Measurements from ENCODE around the gene CD80.

Gene CD80

DNA sequence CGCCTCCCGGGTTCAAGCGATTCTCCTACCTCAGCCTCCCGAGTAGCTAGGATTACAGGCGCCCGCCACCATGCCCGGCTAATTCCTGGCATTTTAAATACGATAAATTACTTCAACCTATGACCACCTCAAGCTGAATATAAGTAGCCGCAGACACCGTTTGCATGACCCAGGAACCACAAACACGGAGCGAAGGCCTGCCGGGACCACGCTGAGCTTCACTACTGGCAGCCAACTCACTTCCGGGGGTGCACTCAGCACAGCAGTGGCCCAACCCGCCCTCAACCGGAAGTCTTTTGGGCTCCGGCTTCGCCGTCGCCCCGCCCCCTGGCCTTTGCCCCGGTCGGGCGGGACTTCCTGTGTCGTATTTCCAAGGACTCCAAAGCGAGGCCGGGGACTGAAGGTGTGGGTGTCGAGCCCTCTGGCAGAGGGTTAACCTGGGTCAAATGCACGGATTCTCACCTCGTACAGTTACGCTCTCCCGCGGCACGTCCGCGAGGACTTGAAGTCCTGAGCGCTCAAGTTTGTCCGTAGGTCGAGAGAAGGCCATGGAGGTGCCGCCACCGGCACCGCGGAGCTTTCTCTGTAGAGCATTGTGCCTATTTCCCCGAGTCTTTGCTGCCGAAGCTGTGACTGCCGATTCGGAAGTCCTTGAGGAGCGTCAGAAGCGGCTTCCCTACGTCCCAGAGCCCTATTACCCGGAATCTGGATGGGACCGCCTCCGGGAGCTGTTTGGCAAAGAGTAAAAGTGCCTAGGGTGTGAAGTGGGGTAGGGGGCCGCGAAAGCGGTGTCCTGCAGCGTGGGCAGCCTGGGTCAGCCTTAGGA, 61.0 kb downstream of the CD80 start, which contains the start of gene TIMMDC1:
Gene TIMMDC1, plus strand, starts transcription at position 362 of the 826 bp plus-strand sequence. Its CDS starts 187 bp downstream, at position 549.
- DNase-seq (ENCODE audit: low spot score): peak; percentile 96

DNA sequence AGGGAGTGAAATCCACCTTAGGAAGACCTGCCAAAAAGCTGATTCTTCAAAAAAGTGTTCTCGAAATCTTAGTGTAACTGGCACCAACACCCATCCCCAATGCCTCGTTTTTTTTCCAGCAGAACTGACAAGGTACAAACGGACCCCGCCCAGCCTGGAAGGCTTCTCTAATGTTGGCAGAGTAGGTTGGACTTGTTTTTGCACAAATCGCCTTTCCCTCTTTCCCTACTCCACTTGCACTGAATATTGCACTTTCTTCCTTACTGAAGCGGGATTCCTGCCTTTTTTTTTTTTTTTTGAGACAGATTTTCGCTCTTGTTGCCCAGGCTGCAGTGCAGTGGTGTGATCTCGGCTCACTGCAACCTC, 61.6 kb downstream of the CD80 start:
- peak; percentile 17 for DNase-seq (ENCODE audit: low spot score)

DNA sequence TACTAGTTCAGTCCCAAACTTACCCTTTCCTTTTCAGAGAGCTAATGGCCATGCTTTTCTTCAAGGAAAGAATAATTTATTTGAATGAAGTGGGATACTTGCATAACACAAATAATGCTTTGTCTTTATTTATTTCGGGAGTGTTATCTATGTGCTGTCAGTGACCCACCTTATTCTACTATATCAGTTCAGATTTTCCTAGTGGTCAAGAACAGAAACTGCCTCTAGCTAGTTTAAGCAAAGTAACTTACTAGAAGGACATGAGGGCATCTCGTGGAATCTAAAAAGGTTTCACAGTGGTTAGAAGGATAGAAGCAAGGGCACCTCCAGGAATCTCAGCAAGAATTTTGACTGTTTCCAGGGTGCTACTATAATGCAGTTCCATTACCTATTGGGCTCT, 64.8 kb downstream of the CD80 start:
- no peak for DNase-seq (ENCODE audit: low spot score)

DNA sequence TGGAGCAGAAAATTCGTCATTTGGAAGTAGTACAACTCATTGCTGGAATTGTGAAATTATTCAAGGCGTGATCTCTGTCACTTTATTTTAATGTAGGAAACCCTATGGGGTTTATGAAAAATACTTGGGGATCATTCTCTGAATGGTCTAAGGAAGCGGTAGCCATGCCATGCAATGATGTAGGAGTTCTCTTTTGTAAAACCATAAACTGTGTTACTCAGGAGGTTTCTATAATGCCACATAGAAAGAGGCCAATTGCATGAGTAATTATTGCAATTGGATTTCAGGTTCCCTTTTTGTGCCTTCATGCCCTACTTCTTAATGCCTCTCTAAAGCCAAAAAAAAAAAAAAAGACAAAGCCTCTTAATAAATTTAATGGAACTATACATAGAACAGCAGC, 66.6 kb downstream of the CD80 start:
- no peak for DNase-seq (ENCODE audit: low spot score)

- no peak for DNase-seq (ENCODE audit: low spot score)
Observed at GRCh38 chr3:119492128-119492527, 67.3 kb downstream of the CD80 start.

GRCh38 chr3:119490153-119490552, 69.3 kb downstream of the CD80 start:
- DNase-seq (ENCODE audit: low spot score): no peak

DNA sequence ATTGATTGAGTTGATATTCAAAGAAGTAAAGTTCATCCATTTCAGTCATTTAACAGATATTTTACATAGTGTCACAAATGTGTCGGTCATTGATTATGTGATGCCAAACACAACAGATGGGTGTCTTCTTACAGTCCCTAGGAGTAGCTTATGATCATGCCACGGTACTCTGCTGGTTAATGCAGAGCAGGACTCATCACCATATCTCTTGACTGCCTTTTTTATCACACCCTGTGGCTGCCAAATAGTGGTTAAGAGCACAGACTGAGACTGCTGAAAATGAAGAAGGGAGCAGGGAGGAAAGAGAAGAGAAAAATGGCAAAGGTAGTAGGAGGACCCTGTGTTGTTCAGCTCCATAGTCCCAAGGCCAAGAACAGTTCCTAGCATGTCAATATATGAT, 73.9 kb downstream of the CD80 start:
- no peak for DNase-seq (ENCODE audit: low spot score)

- no peak for DNase-seq (ENCODE audit: low spot score)
Observed at GRCh38 chr3:119483101-119483500, 76.3 kb downstream of the CD80 start.

DNA sequence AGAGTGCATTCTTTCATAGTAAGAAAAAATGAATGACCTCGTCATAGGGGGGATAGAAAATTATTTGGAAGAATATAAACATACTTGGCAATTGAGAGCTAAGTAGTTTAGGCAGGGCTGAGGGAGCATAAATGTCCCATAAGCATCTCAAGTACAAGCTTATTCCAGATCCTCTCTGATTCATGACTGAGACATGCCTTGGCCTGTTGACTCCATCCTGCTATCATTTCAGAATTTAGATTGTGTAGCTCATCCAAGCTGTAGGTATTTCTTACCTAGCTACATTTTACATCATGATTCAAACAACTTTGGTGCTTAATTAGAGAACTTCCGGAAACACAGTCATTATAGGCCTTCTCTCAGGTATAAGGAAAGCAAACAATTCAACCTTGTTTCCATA, 78.3 kb downstream of the CD80 start:
- no peak for DNase-seq (ENCODE audit: low spot score)
